SU-DHL-6 (cell line): ENCODE results near the gene SGIP1.

Experiments
- H2AFZ ChIP-seq: fragments of 200-600 bp; sonication (generic); 2 replicates; pipeline ENCODE4 v1.6.1; 2014; ENCODE audit warnings: low read depth, mild to moderate bottlenecking, moderate library complexity, mixed read lengths, antibody characterized with exemption, low read length; ENCODE audit not compliant: severe bottlenecking
- H3F3A ChIP-seq: fragments of 200-600 bp; shearing (Covaris generic); 2 replicates; pipeline ENCODE4 v1.6.0; 2016; ENCODE audit warnings: antibody characterized with exemption, mild to moderate bottlenecking; ENCODE audit not compliant: insufficient read depth
- H3K27ac ChIP-seq: fragments of 200-600 bp; sonication (generic); 2 replicates; pipeline ENCODE4 v1.5.1; 2016; ENCODE audit warnings: low read depth, mild to moderate bottlenecking, low read length, moderate library complexity, mixed read lengths
- H3K27me3 ChIP-seq: fragments of 200-600 bp; sonication (generic), shearing (Covaris generic); 2 replicates; pipeline ENCODE4 v1.6.0; 2014; ENCODE audit warnings: mild to moderate bottlenecking, low read length
- H3K36me3 ChIP-seq: fragments of 200-600 bp; sonication (generic); 2 replicates; pipeline ENCODE4 v1.6.1; 2014; ENCODE audit warnings: mild to moderate bottlenecking, low read length, mixed read lengths
- H3K4me2 ChIP-seq: fragments of 300-600, 200-600 bp; shearing (Covaris generic), sonication (generic); 2 replicates; pipeline ENCODE4 v1.6.0; 2014; ENCODE audit warnings: low read length, low read depth, mild to moderate bottlenecking; ENCODE audit not compliant: poor library complexity, severe bottlenecking
- H3K4me3 ChIP-seq: fragments of 200-600 bp; sonication (generic); 2 replicates; pipeline ENCODE4 v1.5.1; 2014; ENCODE audit warnings: antibody characterized with exemption, low read length, mild to moderate bottlenecking, mixed read lengths; ENCODE audit not compliant: insufficient read depth, poor library complexity, severe bottlenecking
- H3K79me2 ChIP-seq: fragments of 200-600 bp; sonication (generic); 2 replicates; pipeline ENCODE4 v1.6.1; 2014; ENCODE audit warnings: mild to moderate bottlenecking, low read length, moderate library complexity; ENCODE audit not compliant: insufficient read depth
- H3K9ac ChIP-seq: fragments of 200-600 bp; sonication (generic); 2 replicates; pipeline ENCODE4 v1.7.0; 2014; ENCODE audit warnings: mild to moderate bottlenecking, low read length
- H3K9me2 ChIP-seq: fragments of 200-600 bp; sonication (generic); replicated peaks from 2 replicates; pipeline ENCODE4 v1.6.1; 2014; ENCODE audit warnings: low read length; ENCODE audit not compliant: insufficient read depth
- H3K9me3 ChIP-seq: fragments of 200-600 bp; sonication (generic); 2 replicates; pipeline ENCODE4 v1.6.1; 2014; ENCODE audit warnings: low read length, mixed read lengths; ENCODE audit not compliant: insufficient read depth
- H4K20me1 ChIP-seq: fragments of 200-600 bp; sonication (generic); 2 replicates; pipeline ENCODE4 v1.6.1; 2014; ENCODE audit warnings: low read depth, mild to moderate bottlenecking, antibody characterized with exemption, low read length, moderate library complexity, mixed read lengths
- CTCF ChIP-seq: fragments of 200-600 bp; sonication (generic); IDR thresholded peaks from one replicate; pipeline ENCODE4 v1.5.1; 2017; ENCODE audit warnings: antibody characterized with exemption, mild to moderate bottlenecking, low read length, moderate library complexity; ENCODE audit not compliant: insufficient read depth, poor library complexity, severe bottlenecking
- EZH2phosphoT487 ChIP-seq: fragments of 200-600 bp; sonication (generic), shearing (Covaris generic); conservative IDR thresholded peaks from 2 replicates; pipeline ENCODE4 v1.6.1; 2018; ENCODE audit warnings: mild to moderate bottlenecking, antibody characterized with exemption, low read length, moderate library complexity, mixed read lengths

The SGIP1 gene

DNA sequence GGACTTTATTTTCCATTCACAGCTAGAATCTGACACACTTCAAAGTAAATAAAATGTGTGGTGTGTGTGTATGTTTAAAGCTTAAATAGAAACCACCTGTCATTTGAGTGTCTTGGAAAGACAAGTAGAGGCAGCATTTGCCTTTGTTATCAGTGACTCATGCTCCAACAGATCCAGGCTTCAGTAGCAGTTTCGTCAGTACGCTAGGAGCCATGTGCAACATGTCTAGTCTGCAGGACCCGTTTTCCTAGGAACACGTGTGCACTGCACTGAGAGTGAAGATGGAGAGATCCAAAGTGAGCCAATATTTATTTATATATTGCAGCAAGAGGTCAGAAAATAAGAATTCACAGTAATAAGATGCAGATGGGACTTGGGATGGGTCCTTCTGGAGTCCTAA lies 41.8 kb downstream of the SGIP1 start:
- Histone ChIP-seq H3K27me3 (no peaks in the 10 kb centered on the region), H3F3A (no peaks in the 10 kb centered on the region), H3K9me2 (no peaks in the 10 kb centered on the region), H3K4me2 (no peak overlapping the region), H2AFZ (no peak overlapping the region), H4K20me1 (no peaks in the 10 kb centered on the region), H3K79me2 (no peaks in the 10 kb centered on the region), H3K4me3 (no peak overlapping the region), H3K9me3 (no peaks in the 10 kb centered on the region), H3K9ac (no peak overlapping the region), H3K27ac (no peak overlapping the region), H3K36me3 (no peaks in the 10 kb centered on the region)
- TF ChIP-seq EZH2phosphoT487 (no peak), CTCF (no peak)

DNA sequence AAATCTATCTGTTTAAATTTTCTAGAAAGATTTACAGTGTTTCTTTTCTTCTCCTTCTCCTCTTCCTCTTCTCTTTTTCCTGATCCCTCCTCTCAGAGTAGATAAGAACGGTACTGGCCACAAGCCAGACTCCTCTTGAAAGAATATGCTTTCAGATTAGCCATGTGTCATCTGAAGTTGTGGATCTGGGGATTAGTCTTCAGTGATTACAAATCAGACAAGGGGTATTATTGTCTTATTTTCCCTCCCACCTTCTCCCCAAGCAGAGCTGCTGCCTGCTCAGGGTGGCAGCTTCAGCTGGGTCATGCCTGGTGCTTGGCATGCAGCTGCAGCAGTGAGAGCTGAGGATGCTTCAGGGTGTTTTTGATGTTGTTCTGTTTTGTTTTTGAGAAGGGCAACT lies 42.7 kb downstream of the SGIP1 start:
- no peak overlapping the region for H2AFZ ChIP-seq
- H3K27ac ChIP-seq, result no peak overlapping the region
- no peaks in the 10 kb centered on the region for H3K9me2 ChIP-seq
- no peak overlapping the region for H3K4me2 ChIP-seq
- H3K9ac ChIP-seq, result no peak overlapping the region
- no peaks in the 10 kb centered on the region for H3K27me3 ChIP-seq
- H4K20me1 ChIP-seq, result no peaks in the 10 kb centered on the region
- H3K4me3 ChIP-seq, result no peak overlapping the region
- H3K9me3 ChIP-seq, result no peaks in the 10 kb centered on the region
- H3K79me2 ChIP-seq, result no peaks in the 10 kb centered on the region
- H3F3A ChIP-seq, result no peaks in the 10 kb centered on the region
- no peak for TF ChIP-seq EZH2phosphoT487
- TF ChIP-seq CTCF, result no peak
- H3K36me3 ChIP-seq, result no peaks in the 10 kb centered on the region

GRCh38 chr1:66578841-66579240 lies 44.9 kb downstream of the SGIP1 start:
- H3K27ac ChIP-seq, result no peak overlapping the region
- no peaks in the 10 kb centered on the region for H3K9me2 ChIP-seq
- H3K79me2 ChIP-seq, result no peaks in the 10 kb centered on the region
- no peaks in the 10 kb centered on the region for H3F3A ChIP-seq
- no peak for TF ChIP-seq CTCF
- H3K9ac ChIP-seq, result no peak overlapping the region
- H3K9me3 ChIP-seq, result no peaks in the 10 kb centered on the region
- H2AFZ ChIP-seq, result no peak overlapping the region
- H3K36me3 ChIP-seq, result no peaks in the 10 kb centered on the region
- no peaks in the 10 kb centered on the region for H3K27me3 ChIP-seq
- H3K4me3 ChIP-seq, result no peak overlapping the region
- H4K20me1 ChIP-seq, result no peaks in the 10 kb centered on the region
- no peak overlapping the region for H3K4me2 ChIP-seq

DNA sequence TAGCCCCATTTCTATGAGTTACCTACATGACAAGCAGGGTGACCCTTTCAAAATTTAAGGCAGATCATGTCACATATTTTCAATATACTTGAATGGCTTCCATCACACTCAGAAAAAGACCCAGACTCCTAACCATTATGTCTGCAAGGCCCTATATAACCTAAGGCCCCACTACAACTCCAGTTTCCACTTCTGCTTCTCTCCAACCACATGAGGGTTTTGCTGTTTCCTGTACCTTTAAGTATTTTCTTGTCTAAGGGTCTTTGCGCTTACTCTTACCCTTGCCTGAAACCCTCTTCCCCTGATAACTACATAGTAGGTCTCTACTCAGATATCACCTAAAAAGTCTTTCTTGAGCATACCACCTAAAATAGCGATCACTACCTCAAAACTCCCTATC lies 46.1 kb downstream of the SGIP1 start:
- H2AFZ ChIP-seq, result no peak overlapping the region
- no peak overlapping the region for H3K9ac ChIP-seq
- no peaks in the 10 kb centered on the region for H3F3A ChIP-seq
- no peaks in the 10 kb centered on the region for H3K79me2 ChIP-seq
- H3K9me2 ChIP-seq, result no peaks in the 10 kb centered on the region
- no peaks in the 10 kb centered on the region for H3K36me3 ChIP-seq
- no peaks in the 10 kb centered on the region for H3K9me3 ChIP-seq
- no peak overlapping the region for H3K4me3 ChIP-seq
- TF ChIP-seq EZH2phosphoT487 (no peak), CTCF (no peak)
- no peaks in the 10 kb centered on the region for H3K27me3 ChIP-seq
- H3K27ac ChIP-seq, result no peak overlapping the region
- H4K20me1 ChIP-seq, result no peaks in the 10 kb centered on the region
- no peak overlapping the region for H3K4me2 ChIP-seq
